ENCODE results near the gene NRCAM. TPM values are rescaled to one million over a fixed set of nuclear protein-coding genes. Genes with fewer than 3 reads are reported as not detected.

NRCAM gene
- total and polyA plus RNA-seq, 2 of the 8 experiments (the other 6 are each of a cell fraction or from before 2014, with no cell fraction given) = 2.7 to 3.8 TPM

- H3K4me2 ChIP-seq (ENCODE audit: insufficient read depth in 1 of 2, low read depth in 2 of 2, low read length in 2 of 2) = no peak overlapping the region
- H3K9me3 ChIP-seq (ENCODE audit: insufficient read depth in 2 of 2, low read depth in 1 of 2, low read length in 1 of 2) = no peaks in the 10 kb centered on the region
- H3K14ac ChIP-seq (ENCODE audit: insufficient read length) = no peak overlapping the region
- no peaks in the 10 kb centered on the region for H4K20me1 ChIP-seq (replicated peaks in 1 of 2; ENCODE audit: control insufficient read depth in 1 of 2, insufficient read depth in 2 of 2, low read length in 2 of 2)
- no peak overlapping the region for H2BK15ac ChIP-seq (ENCODE audit: low read length)
- H3K4me3 ChIP-seq (ENCODE audit: extremely low read depth in 1 of 4, insufficient read depth in 2 of 4, low read depth in 3 of 4, low read length in 4 of 4) = no peak overlapping the region
- H2BK120ac ChIP-seq (replicated peaks; ENCODE audit: low read depth, low read length) = no peak overlapping the region
- H2BK5ac ChIP-seq (ENCODE audit: low read depth, low read length) = no peak overlapping the region
- no peak overlapping the region for H4K8ac ChIP-seq (ENCODE audit: extremely low read depth, insufficient read depth, low read length)
- DNase-seq (ENCODE audit: low read depth in 1 of 2, low spot score in 2 of 2) (no peak), FAIRE-seq (no peak)
- H3K79me1 ChIP-seq (ENCODE audit: low read depth, low read length) = no peaks in the 10 kb centered on the region
- H3K56ac ChIP-seq (replicated peaks; ENCODE audit: insufficient read length, low read depth, low read length) = no peak overlapping the region
- TF ChIP-seq BACH1 (IDR thresholded peaks at IDR 0.05; ENCODE audit: low read length) = no peak
- H2AK5ac ChIP-seq (ENCODE audit: low read depth, low read length) = no peak overlapping the region
- H4K5ac ChIP-seq (ENCODE audit: insufficient read length, low read depth, low read length) = no peak overlapping the region
- H3K27ac ChIP-seq (ENCODE audit: low read depth, low read length) = no peak overlapping the region
- H3K27me3 ChIP-seq (replicated peaks in 1 of 4; ENCODE audit: control insufficient read depth in 3 of 4, extremely low read depth in 1 of 4, insufficient read depth in 3 of 4, low read length in 3 of 4) = no peaks in the 10 kb centered on the region
- no peak overlapping the region for H4K91ac ChIP-seq (replicated peaks; ENCODE audit: insufficient read length, low read length)
- no peak overlapping the region for H3K18ac ChIP-seq (ENCODE audit: extremely low read depth, low read length)
- no peaks in the 10 kb centered on the region for H3K36me3 ChIP-seq (ENCODE audit: control insufficient read depth in 2 of 4, insufficient read depth in 4 of 4, low read length in 3 of 4)
- peaks cover 0 to 12% (median 7%) of the 10 kb centered on the region in 4 experiments; a peak in 5 of 7 replicates for H3K4me1 ChIP-seq (replicated peaks in 1 of 4; ENCODE audit: control insufficient read depth in 3 of 4, insufficient read depth in 4 of 4, low read length in 3 of 4)
- no peak overlapping the region for H3K9ac ChIP-seq (replicated peaks in 1 of 4; ENCODE audit: extremely low read depth in 1 of 4, low read depth in 3 of 4, low read length in 3 of 4)
- H2BK20ac ChIP-seq (ENCODE audit: low read length) = no peak overlapping the region
- WGBS, 2 experiments (ENCODE audit: extremely low coverage in 1 of 2, insufficient coverage in 1 of 2, insufficient read length in 1 of 2, insufficient replicate concordance in 2 of 2, low coverage in 1 of 2, low lambda C conversion rate in 2 of 2, missing lambda C conversion rate in 1 of 2) = 79% methylated on average over 6 of the region's 6 CpGs; no CpG with 5 or more reads in 1 of the 2 experiments
- H3K79me2 ChIP-seq (ENCODE audit: control insufficient read depth in 1 of 2, insufficient read depth in 2 of 2, low read length in 2 of 2) = no peaks in the 10 kb centered on the region
- CTCF ChIA-PET (ENCODE audit: partially characterized antibody) = interaction anchor here (1.0 kb wide), 1 partner anchor 143 kb away, joined by 3 read pairs; no protein-coding TSS in a partner anchor
- H3K23me2 ChIP-seq (ENCODE audit: low read depth, low read length) = no peaks in the 10 kb centered on the region
- no peak overlapping the region for H3K23ac ChIP-seq (ENCODE audit: insufficient read length)
- H2BK12ac ChIP-seq (ENCODE audit: low read depth, low read length) = no peak overlapping the region
- H2AFZ ChIP-seq (ENCODE audit: low read length) = no peak overlapping the region
- H3K4ac ChIP-seq (replicated peaks; ENCODE audit: insufficient read length, low read depth, low read length) = no peak overlapping the region
- POLR2A ChIA-PET (ENCODE audit: partially characterized antibody) = interaction anchor here (0.6 kb wide), 1 partner anchor 147 kb away, joined by 3 read pairs; no protein-coding TSS in a partner anchor
These were observed 224.2 kb downstream of the NRCAM start for GRCh38 chr7:108232076-108232475.

Data from H1 (cell line).